ENCODE results near the gene GPC6.

The GPC6 gene

DNA sequence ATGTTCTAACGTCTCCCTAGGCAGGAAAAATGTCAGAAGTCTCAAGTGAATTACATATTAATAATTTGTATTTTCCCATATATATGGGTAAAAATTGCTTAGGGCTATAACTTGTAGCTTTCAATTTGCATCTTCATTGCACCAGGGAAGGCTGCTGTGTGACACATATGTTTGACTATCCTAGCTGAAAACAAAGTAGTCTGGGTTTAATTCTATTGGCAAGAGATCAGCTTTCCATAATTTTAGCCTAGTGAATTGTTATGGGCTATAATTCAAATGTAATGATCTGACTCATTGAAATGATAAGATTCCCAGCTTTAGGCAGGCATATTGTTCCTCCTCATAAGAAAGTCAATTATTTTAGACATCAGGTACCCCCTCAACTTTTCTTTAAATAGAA, 699.8 kb downstream of the GPC6 start:
- DNase-seq (ENCODE audit: low read depth): no peak

DNA sequence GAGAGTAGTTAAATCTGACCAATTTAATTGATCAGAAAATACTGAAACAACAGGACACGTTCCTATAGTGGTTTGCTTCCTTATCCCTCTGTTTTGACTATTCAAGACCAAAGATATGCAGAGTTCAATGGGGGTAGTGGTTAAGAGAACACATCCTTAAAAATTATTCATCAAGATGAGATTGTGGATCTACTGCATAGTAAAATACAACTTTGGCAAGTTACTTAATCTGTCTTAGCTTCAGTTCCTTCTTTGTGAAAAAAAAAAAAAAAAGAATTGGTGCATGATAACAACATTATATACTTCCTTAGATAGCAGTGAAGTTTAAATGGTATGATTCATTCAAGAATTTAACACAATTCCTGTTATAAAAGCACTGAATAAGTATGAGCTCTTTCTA, 700.8 kb downstream of the GPC6 start:
- no peak for DNase-seq (ENCODE audit: low read depth)

DNA sequence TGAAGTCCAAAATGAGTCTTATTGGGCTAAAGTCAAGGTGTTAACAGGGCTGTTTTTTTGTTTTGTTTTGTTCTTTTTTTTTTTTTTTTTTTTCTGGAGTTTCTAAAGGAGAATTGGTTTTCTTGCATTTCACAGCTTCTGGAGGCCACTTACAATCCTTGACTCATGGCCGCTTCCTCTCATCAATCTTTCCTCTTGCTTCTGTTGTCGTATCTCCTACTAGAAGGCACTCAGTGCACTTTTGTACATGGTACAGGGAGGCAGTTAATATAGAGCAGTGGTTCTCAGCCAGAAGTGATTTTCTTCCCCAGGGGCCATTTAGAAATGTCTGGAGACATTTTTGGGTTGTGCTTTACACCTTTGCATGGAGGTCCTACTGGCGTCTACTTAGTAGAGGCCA, 706.3 kb downstream of the GPC6 start:
- no peak for DNase-seq (ENCODE audit: low read depth)

DNA sequence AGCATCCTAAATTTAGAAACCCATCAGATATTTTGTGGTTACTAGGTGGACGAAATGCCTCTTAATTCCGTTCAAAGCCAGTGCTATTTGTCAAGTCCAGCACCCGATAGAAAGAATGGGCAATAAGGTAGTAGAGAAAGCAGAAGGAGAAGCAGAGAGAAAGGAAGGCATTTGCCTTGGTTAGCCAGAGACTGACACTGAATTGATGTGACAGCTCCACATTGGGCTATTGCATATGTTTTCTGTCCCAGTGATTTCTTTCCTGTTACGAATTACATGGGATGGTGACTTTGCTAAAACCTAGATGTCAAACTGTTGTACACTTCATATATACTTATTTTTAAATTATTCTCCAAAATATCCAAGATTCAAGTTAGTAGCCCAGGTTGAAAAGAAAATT, 710.3 kb downstream of the GPC6 start:
- DNase-seq (ENCODE audit: low read depth): no peak

DNA sequence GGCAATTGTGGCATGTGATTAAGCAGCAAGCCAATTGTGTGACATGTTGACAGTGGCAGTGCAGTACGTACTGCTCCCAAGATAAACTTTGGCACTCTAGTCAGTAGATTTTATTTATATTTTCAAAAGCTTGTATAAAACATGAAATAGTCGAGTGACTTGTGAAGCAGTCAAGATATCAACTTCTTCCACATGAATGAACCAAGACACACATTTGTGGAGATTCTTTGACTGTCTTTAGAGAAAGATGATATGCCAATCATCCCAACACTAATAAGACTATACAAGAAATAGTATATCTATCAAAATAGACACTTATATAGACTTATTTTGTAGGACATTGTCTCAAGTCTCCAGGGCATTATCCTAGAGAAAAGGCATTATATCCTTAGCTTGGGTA, 714.8 kb downstream of the GPC6 start:
- DNase-seq (ENCODE audit: low read depth): no peak

GRCh38 chr13:93942016-93942415, 715.4 kb downstream of the GPC6 start:
- DNase-seq (ENCODE audit: low read depth): no peak

DNA sequence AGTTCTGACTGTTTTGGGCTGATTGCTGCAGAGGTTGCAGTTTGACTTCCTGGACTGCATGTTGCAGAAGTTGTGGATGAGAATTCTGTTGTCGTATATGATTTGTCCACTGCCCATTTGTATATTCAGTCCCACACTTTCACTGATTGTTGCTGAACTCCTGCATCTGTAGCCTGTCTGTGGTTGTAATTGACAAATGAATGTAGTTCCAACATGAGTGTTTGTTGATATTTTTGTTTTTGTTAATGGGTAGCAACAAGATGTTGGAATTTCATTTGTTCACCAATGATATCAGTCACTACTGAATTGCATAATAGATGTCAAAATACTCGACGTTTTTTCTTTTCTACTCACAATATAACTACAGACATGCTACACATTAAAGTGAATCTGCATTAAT, 719.0 kb downstream of the GPC6 start:
- DNase-seq (ENCODE audit: low read depth): no peak

- DNase-seq (ENCODE audit: low read depth): no peak
These were observed 720.4 kb downstream of the GPC6 start for GRCh38 chr13:93946994-93947393.

- no peak for DNase-seq (ENCODE audit: low read depth)
These were observed 721.0 kb downstream of the GPC6 start for GRCh38 chr13:93947651-93948050.

GRCh38 chr13:93948162-93948922, 721.7 kb downstream of the GPC6 start:
- DNase-seq (ENCODE audit: low read depth): no peak

DNA sequence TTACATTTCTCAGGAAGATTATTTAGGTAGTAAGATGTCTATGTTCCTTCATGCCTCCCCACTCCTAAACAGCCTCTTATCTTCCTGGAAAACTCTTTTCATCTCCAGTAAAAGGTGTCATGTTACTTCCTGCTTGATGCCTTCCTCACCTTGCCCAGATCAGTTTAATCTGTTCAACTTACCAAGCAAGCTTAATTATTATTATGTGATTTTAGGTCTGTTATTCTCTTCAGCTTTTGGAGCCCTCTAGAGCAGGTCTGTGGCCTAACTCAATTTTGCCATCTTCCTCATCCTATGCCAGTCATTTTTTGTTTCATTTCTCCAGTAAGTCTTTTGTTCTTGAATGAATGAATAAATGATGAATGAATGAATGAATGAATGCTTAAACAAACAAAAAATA, 724.5 kb downstream of the GPC6 start:
- no peak for DNase-seq (ENCODE audit: low read depth)

GRCh38 chr13:93951951-93952350, 725.3 kb downstream of the GPC6 start:
- no peak for DNase-seq (ENCODE audit: low read depth)

GRCh38 chr13:93953841-93954240, 727.2 kb downstream of the GPC6 start:
- no peak for DNase-seq (ENCODE audit: low read depth)

- no peak for DNase-seq (ENCODE audit: low read depth)
These were observed 729.3 kb downstream of the GPC6 start for GRCh38 chr13:93955904-93956303.

DNA sequence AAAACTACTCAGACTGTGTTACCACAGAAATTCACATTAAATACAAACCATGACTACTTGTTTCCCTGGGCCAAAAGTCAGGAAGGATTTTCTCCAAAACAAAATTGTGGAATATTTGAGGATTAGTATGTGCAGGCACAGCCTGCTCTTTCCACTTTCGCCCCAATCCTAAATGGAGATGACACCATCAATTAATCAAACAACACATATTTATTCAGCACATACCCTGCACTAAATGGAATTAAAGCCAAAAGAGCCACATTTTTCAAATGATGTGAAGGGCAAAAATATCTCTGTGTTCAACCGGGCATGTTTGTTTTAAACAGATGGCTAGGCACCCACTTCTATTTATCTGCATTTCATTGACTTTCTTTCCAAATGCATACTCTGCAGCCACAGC, 729.8 kb downstream of the GPC6 start:
- no peak for DNase-seq (ENCODE audit: low read depth)

GRCh38 chr13:93957371-93957770, 730.8 kb downstream of the GPC6 start:
- DNase-seq (ENCODE audit: low read depth): no peak

GRCh38 chr13:93959796-93960533, 733.4 kb downstream of the GPC6 start:
- no peak for DNase-seq (ENCODE audit: low read depth)

- no peak for DNase-seq (ENCODE audit: low read depth)
These were observed 736.9 kb downstream of the GPC6 start for GRCh38 chr13:93963266-93964145.

GRCh38 chr13:93964146-93964512, 737.5 kb downstream of the GPC6 start:
- DNase-seq (ENCODE audit: low read depth): no peak

GRCh38 chr13:93965587-93965986, 739.0 kb downstream of the GPC6 start:
- no peak for DNase-seq (ENCODE audit: low read depth)

DNA sequence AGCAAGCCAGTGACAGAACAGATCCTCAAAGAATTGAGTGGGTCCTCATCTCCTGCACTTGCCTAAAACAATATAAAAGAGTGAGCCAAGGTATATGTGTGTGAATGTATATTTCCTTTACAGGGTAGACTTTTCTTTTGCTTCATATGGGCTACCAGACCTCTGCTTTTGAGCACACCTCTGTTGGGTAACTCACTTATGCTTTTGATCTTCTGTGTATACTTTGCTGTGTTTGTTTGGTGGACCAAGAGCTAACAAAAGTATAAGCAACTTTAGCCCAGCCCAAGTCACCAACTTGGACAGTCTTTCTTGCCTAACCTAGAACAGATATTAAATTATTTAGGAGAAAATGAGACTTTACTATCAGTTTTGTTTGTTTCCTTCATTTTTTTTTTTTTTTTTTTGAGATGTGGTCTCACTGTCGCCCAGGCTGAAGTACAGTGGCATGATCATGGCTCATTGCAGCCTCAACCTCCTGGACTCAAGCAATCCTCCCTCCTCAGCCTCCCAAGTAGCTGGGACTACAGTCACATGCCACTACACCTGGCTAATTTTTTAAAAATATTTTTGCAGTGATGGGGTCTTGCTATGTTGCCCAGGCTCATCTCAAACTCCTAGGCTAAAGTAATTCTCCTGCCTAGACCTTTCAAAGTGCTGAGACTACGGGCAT, 739.8 kb downstream of the GPC6 start:
- no peak for DNase-seq (ENCODE audit: low read depth)

- DNase-seq (ENCODE audit: low read depth): no peak
These were observed 740.7 kb downstream of the GPC6 start for GRCh38 chr13:93967286-93967685.
